ENCODE data around the gene GPATCH3.

DNA sequence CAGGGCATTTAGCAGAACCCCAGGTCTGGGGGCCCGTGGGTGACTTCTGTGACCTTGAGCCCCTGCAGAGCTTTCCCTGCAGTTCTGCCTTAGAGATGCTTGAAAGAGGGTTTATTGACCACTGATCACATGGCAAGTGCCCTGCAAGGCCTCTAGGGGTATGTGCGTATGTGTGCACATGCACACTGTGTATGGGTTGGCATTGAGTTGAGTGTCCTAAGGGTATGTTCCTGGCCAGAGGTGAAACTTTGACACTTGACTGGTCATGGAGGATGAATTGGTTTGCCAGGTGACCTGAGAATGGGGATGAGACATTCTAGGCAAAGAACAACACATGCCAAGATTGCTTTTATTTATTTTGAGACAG, 38.4 kb upstream of the GPATCH3 start:
- TF ChIP-seq, protein P1, sequence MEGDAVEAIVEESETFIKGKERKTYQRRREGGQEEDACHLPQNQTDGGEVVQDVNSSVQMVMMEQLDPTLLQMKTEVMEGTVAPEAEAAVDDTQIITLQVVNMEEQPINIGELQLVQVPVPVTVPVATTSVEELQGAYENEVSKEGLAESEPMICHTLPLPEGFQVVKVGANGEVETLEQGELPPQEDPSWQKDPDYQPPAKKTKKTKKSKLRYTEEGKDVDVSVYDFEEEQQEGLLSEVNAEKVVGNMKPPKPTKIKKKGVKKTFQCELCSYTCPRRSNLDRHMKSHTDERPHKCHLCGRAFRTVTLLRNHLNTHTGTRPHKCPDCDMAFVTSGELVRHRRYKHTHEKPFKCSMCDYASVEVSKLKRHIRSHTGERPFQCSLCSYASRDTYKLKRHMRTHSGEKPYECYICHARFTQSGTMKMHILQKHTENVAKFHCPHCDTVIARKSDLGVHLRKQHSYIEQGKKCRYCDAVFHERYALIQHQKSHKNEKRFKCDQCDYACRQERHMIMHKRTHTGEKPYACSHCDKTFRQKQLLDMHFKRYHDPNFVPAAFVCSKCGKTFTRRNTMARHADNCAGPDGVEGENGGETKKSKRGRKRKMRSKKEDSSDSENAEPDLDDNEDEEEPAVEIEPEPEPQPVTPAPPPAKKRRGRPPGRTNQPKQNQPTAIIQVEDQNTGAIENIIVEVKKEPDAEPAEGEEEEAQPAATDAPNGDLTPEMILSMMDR (optimal IDR thresholded peaks at IDR 0.05 in 1 of 3, IDR thresholded peaks at IDR 0.05 in 1 of 3, conservative IDR thresholded peaks at IDR 0.05 in 1 of 3; ENCODE audit: extremely low read depth in 1 of 3, insufficient read depth in 2 of 3, low read length in 3 of 3): no peak
- TF ChIP-seq EZH2 (IDR thresholded peaks at IDR 0.05; ENCODE audit: low read length): no peak

All from keratinocyte (primary cell).